ENCODE data around the gene TPST2. TPM values are rescaled to one million over a fixed set of nuclear protein-coding genes. Genes with fewer than 3 reads are reported as not detected.

Gene TPST2
- total RNA-seq, 4 donors from 2014 or later, result 32.3 to 110 (median 65.4) TPM

GRCh38 chr22:26496456-26496855 lies 93.5 kb downstream of the TPST2 start:
- Histone ChIP-seq H3K4me1 (peaks cover 15 to 21% of the 10 kb centered on the region in 2 donors), H3K4me3 (no peak overlapping the region), H3K9me3 (no peaks in the 10 kb centered on the region), H3K27ac (no peak overlapping the region), H3K36me3 (peaks cover 1 to 94% of the 10 kb centered on the region in 2 donors), H3K27me3 (no peaks in the 10 kb centered on the region)
- TF ChIP-seq, protein P1, sequence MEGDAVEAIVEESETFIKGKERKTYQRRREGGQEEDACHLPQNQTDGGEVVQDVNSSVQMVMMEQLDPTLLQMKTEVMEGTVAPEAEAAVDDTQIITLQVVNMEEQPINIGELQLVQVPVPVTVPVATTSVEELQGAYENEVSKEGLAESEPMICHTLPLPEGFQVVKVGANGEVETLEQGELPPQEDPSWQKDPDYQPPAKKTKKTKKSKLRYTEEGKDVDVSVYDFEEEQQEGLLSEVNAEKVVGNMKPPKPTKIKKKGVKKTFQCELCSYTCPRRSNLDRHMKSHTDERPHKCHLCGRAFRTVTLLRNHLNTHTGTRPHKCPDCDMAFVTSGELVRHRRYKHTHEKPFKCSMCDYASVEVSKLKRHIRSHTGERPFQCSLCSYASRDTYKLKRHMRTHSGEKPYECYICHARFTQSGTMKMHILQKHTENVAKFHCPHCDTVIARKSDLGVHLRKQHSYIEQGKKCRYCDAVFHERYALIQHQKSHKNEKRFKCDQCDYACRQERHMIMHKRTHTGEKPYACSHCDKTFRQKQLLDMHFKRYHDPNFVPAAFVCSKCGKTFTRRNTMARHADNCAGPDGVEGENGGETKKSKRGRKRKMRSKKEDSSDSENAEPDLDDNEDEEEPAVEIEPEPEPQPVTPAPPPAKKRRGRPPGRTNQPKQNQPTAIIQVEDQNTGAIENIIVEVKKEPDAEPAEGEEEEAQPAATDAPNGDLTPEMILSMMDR (IDR thresholded peaks at IDR 0.05 in 4 of 5, conservative IDR thresholded peaks at IDR 0.05 in 1 of 5), result no peak
- TF ChIP-seq POLR2A (IDR thresholded peaks at IDR 0.05), result no peak
- in situ Hi-C loops (cut with MboI; ENCODE audit: low sequenced_read_pairs in 4 of 4) (loop anchor here in 1 of 4 donors (10.0 kb wide), 1 partner anchor 88 kb away; no protein-coding TSS in a partner anchor), intact Hi-C loops (cut with DNase I; ENCODE audit: low total_unique reads) (no loop called here)
- DNase-seq (no peak), ATAC-seq (no peak)

DNA sequence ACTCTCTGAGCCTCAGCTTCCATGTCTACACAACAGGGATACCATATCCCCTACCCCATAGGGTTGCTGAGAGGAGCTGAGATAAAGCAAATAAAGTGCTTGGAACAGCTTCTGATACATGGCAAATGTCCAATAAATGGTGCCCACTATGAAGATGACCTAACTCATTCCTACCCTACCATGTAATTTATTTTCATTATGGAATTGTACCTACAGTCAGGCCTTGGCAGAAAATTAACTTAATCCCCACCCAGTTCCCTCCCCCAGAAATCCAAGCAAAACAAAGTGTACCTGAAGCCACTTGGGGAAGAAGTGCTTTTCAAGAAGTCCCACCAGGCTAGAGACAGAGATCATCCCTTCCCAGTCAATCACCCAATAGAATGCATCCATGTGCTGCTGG lies 95.4 kb downstream of the TPST2 start:
- H3K27me3 ChIP-seq, result no peaks in the 10 kb centered on the region
- intact Hi-C loops (cut with DNase I; ENCODE audit: low total_unique reads), result no loop called here
- no peak for DNase-seq
- TF ChIP-seq POLR2A (IDR thresholded peaks at IDR 0.05), result no peak
- TF ChIP-seq, protein P1 (IDR thresholded peaks at IDR 0.05 in 4 of 5, conservative IDR thresholded peaks at IDR 0.05 in 1 of 5), result no peak
- ATAC-seq, result no peak
- H3K27ac ChIP-seq, result peak overlapping the region in 3 of 4 donors; percentile 2 to 19 (median 3)
- H3K9me3 ChIP-seq, result no peaks in the 10 kb centered on the region
- peaks cover 3 to 91% of the 10 kb centered on the region in 2 donors for H3K36me3 ChIP-seq
- in situ Hi-C loops (cut with MboI; ENCODE audit: low sequenced_read_pairs in 4 of 4), result loop anchor here in 1 of 4 donors (10.0 kb wide), 1 partner anchor 90 kb away; no protein-coding TSS in a partner anchor
- peaks cover under 1 to 3% of the 10 kb centered on the region in 2 donors for H3K4me1 ChIP-seq
- no peak overlapping the region for H3K4me3 ChIP-seq

DNA sequence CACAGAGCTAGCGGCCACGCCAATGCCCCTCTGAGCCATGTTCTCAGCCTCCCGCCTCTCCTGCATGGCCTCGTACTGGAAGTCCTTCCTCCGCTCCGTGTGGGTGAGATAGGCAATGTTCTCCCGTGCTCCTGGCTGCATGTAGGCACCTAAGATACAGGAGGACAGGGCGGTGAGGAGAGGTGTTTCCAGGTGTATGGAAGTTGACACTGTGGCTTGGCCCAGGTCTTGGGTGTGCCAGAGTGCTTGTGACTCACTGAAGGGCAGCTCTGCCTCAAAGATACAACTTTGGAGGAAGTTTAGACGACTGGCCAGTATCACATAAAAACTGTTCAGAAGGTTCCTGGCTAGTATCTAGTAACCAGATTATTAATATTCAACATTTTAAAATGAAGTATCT lies 97.7 kb downstream of the TPST2 start:
- intact Hi-C loops (cut with DNase I; ENCODE audit: low total_unique reads) (no loop called here), in situ Hi-C loops (cut with MboI; ENCODE audit: low sequenced_read_pairs in 4 of 4) (loop anchor here in 1 of 4 donors (10.0 kb wide), 1 partner anchor 93 kb away; no protein-coding TSS in a partner anchor)
- TF ChIP-seq POLR2A (IDR thresholded peaks at IDR 0.05), result no peak
- TF ChIP-seq, protein P1 (IDR thresholded peaks at IDR 0.05 in 4 of 5, conservative IDR thresholded peaks at IDR 0.05 in 1 of 5), result no peak
- Histone ChIP-seq H3K36me3 (peaks cover 3 to 97% of the 10 kb centered on the region in 2 donors), H3K27ac (no peak overlapping the region), H3K4me1 (no peaks in the 10 kb centered on the region), H3K9me3 (no peaks in the 10 kb centered on the region), H3K4me3 (no peak overlapping the region), H3K27me3 (no peaks in the 10 kb centered on the region)
- DNase-seq, result no peak
- no peak for ATAC-seq

GRCh38 chr22:26489447-26490036 lies 100.4 kb downstream of the TPST2 start:
- ATAC-seq (no peak), DNase-seq (no peak)
- in situ Hi-C loops (cut with MboI; ENCODE audit: low sequenced_read_pairs in 4 of 4) (loop anchor here in 3 of 4 donors (10.0 kb wide), 1 partner anchor 95 kb away; no protein-coding TSS in a partner anchor), intact Hi-C loops (cut with DNase I; ENCODE audit: low total_unique reads) (no loop called here)
- H3K27me3 ChIP-seq, result no peaks in the 10 kb centered on the region
- TF ChIP-seq POLR2A (IDR thresholded peaks at IDR 0.05), result no peak
- TF ChIP-seq, protein P1 (IDR thresholded peaks at IDR 0.05 in 4 of 5, conservative IDR thresholded peaks at IDR 0.05 in 1 of 5), result no peak
- peaks cover 3 to 71% of the 10 kb centered on the region in 2 donors for H3K36me3 ChIP-seq
- H3K9me3 ChIP-seq, result no peaks in the 10 kb centered on the region
- H3K4me1 ChIP-seq, result peaks cover 13 to 14% of the 10 kb centered on the region in 2 donors
- no peak overlapping the region for H3K4me3 ChIP-seq
- H3K27ac ChIP-seq, result peak overlapping the region in 1 of 4 donors; percentile 1
